DLD1 (cell line): ENCODE measurements around the gene SPDYE4.

Experiments
- in situ Hi-C: cut with HindIII; loops from 2 replicates; pipeline ENCODE4 v1.10.0; 2017; ENCODE audit warnings: low sequenced_read_pairs

SPDYE4 gene

GRCh38 chr17:8785547-8786413, 27.4 kb upstream of the SPDYE4 start:
- in situ Hi-C loops, result loop anchor here (10.0 kb wide), 1 partner anchor 69 kb away; no protein-coding TSS in a partner anchor

- in situ Hi-C loops, result loop anchor here (10.0 kb wide), 1 partner anchor 73 kb away; no protein-coding TSS in a partner anchor
These were observed 23.8 kb upstream of the SPDYE4 start for GRCh38 chr17:8782176-8782575.

- in situ Hi-C loops, result loop anchor here (10.0 kb wide), 1 partner anchor 73 kb away; no protein-coding TSS in a partner anchor
These were observed 23.4 kb upstream of the SPDYE4 start for GRCh38 chr17:8781776-8782175.

- in situ Hi-C loops, result no loop called here
These were observed 18.5 kb upstream of the SPDYE4 start for GRCh38 chr17:8776881-8777280.

GRCh38 chr17:8776248-8776647, 17.9 kb upstream of the SPDYE4 start:
- in situ Hi-C loops, result no loop called here

GRCh38 chr17:8766731-8767130, 8.4 kb upstream of the SPDYE4 start:
- in situ Hi-C loops, result no loop called here

- in situ Hi-C loops, result no loop called here
These were observed 3.7 kb upstream of the SPDYE4 start for GRCh38 chr17:8762012-8762411.

GRCh38 chr17:8757189-8757588, 1.2 kb downstream of the SPDYE4 start:
- in situ Hi-C loops, result no loop called here

GRCh38 chr17:8755590-8756255, 2.6 kb downstream of the SPDYE4 start:
- in situ Hi-C loops, result no loop called here

GRCh38 chr17:8754890-8755289, 3.5 kb downstream of the SPDYE4 start:
- in situ Hi-C loops, result no loop called here

GRCh38 chr17:8753976-8754440, 4.3 kb downstream of the SPDYE4 start:
- in situ Hi-C loops, result no loop called here

- in situ Hi-C loops, result no loop called here
These were observed 5.0 kb downstream of the SPDYE4 start for GRCh38 chr17:8753136-8753975.

- in situ Hi-C loops, result no loop called here
These were observed 8.7 kb downstream of the SPDYE4 start for GRCh38 chr17:8749616-8750015.

- in situ Hi-C loops, result no loop called here
These were observed 10.6 kb downstream of the SPDYE4 start for GRCh38 chr17:8747742-8748141.

GRCh38 chr17:8746501-8747236, 11.7 kb downstream of the SPDYE4 start:
- in situ Hi-C loops, result no loop called here

GRCh38 chr17:8745586-8746500, 12.5 kb downstream of the SPDYE4 start:
- in situ Hi-C loops, result no loop called here

- in situ Hi-C loops, result no loop called here
These were observed 14.1 kb downstream of the SPDYE4 start for GRCh38 chr17:8744086-8744785.

GRCh38 chr17:8742819-8743218, 15.5 kb downstream of the SPDYE4 start:
- in situ Hi-C loops, result no loop called here

- in situ Hi-C loops, result no loop called here
These were observed 16.1 kb downstream of the SPDYE4 start for GRCh38 chr17:8742274-8742673.
